GM21390 (cell line): Measurements from ENCODE around the gene PTPRN2.

Source experiments
- ATAC-seq: cut with Tn5 transposase; IDR thresholded peaks from one replicate; pipeline ENCODE4 v1.9.1; 2021; ENCODE audit not compliant: unreplicated experiment

PTPRN2 gene

DNA sequence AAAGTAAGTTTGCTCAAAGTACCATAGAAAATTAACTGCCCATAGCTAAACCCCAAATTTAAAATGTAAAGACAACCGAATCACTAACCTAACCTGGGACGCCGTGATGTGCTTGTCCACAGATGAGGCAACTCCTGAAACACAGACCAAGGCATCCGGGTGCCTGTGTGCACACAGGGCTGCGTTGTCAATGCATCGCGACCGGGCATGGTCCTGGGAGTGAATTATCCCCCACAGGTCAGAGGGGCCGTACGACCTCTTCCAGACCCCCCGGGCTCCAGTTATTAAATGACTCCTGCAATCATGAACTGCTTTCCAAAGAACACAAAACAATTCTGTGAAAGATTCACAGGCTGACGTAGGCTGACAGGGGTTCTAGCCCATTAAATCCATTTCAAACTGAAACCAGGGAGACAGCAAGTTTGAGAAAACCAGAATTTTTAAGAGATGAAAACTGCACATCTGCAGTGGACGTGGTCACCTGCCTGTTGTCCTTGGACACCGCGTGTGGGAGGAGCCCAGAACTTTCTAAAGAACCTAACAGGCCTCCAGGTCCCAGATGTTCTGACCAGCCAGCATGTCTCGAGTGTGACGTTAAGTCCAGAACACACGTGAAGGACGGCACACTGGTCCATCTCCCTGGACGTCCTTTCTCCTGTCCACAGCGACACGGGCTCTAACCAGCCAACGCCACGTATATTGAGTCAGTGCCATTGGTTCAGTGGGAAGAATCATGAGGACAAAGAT lies 953.0 kb downstream of the PTPRN2 start:
- ATAC-seq: no peak

DNA sequence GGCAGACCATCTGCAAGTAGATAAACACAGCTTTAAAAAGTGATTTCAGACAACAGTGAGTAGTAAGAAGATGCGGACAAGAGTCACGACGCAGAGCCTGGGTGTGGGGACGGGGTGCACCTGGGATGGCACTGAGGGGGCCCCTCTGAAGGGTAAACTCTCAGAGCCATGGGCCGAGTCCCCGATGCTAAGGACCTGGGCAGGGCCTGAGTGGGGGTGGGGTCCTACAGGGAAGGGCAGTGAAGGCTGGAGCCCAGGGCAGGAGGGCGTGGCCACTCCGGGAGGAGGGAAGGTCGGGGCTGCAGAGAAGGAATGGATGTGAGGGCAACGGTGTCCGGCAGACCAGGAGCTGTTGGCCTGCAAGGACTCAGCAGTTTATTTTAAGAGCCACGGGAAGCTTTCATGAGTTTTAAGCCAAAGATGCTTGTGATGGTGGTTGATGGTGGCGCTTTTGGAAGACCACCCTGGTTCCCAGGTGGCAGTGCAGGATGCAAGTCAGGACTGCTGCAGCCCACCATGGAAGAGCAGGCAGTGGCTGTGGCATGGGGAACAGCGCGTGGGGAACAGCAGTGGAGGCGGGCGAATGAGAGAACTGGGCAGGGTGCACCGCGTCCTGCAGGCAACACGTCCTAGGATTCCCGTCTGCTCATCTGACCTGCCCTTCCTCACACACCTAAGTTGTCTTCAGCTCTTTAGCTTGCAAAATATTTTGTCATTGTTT lies 954.0 kb downstream of the PTPRN2 start:
- ATAC-seq: no peak

DNA sequence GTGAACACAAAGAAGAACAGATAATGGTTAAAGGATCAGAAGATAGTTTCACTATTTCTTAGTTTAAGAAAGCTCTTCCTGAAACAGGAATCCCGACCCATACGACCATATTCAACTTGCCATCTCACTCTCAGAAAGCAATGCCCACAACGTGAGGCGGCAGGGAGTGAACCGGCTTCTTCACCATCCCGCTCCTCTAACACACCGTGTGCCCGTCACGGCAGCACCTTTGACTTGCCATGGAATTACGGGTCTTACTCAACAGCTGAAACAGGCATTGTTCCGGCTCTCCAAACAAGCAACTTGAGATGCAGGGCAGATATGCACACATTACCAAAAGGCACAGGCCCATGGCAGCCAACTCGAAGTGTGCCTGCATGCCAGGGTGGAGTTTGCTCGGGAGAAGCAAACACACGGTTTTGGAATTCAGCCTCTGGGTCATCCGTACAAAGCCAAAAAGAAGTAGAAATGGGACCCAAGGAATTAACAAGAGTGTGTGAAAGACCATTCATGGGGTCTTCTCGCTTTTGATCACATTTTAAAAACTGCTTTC lies 957.2 kb downstream of the PTPRN2 start:
- no peak for ATAC-seq

DNA sequence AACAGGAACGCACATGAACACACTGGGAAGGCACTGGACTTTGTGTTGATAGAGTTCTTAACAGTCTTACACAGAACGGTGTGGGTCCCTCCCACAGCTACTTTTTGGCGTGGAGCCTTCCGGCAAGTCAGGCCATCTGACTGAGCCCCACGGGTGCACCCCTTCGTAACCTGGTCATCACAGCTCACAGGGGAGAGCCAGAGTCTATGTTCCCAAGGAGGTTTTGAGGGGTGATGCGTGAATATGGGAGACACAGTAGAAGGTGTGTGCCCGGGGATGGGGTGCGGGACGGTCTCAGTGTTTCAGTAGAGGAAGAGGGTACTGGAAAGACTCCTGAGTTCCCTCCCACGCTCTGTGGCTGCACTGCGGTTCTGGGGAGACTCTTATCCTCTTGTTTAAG lies 959.2 kb downstream of the PTPRN2 start:
- no peak for ATAC-seq

DNA sequence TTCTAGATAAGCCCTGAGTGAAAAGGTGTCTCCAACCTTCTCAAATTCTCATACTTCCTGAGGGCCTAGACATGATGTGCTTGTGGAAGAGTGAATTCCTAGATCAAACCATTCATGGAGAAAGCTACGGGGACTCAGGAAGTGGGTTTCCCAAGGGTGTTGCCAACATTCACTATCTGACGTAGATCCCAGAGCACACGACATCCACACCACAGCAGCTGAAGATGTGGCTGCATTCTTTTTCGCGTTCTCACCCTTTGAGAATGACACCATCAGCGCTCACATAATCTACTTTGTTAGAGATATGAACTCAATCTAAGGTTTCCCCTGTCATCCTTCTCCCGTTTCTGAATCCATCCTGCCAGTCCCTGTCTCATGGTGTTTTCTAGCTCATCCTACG lies 960.0 kb downstream of the PTPRN2 start:
- no peak for ATAC-seq

DNA sequence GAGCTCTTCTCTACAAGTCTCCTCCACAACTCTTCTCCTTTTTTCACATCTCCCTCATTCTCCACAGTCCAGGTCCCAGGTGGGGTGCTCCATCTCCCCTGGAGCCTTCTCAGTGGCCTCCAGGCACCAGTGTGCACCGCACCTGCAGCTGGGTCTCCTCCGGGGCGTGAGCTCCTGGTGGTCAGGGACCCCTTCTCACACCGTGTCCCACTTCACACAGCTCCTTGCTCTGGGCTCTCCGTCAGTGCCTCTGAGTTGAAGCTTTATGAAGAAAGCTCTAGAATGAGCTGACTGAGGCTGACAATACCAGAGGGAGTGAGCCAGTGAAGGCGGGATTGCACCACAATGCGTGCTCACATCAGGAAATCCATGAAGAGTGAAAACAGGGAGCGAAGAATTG lies 960.6 kb downstream of the PTPRN2 start:
- no peak for ATAC-seq

DNA sequence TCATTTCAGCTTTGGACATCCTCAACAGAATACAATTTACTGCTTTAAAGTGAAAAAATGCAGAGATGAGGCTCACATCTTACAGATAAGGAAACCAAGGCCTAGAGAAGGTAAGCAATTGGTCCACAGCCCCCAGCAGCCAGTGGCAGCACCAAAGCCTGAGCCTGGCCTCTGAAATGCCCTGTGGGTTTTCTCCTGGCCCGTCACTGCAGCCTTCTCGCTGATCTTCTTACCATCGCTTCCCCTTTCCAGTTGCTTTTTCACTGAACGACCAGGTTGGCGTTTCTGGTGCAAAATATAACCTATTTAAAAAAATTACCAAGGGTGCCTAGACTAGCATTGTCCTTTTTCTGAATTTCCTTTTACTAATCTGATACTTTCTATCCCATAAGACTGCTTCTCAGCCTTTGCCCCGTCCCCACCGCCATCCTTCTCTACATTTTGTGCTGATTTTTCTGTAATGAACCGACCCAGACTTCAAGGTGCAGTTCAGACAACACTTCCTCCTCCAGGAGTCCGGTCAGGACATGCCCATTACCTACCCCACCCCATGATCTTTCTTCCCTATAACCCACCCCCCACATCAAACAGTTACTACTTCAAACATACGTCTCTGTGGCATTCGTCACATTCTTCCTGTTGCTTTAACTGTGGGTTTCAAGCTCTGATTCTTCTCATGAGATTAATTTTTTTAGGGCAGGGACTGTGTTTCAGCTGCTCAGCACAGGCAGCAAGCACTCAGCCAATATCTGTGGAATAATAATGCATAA lies 961.5 kb downstream of the PTPRN2 start:
- no peak for ATAC-seq

DNA sequence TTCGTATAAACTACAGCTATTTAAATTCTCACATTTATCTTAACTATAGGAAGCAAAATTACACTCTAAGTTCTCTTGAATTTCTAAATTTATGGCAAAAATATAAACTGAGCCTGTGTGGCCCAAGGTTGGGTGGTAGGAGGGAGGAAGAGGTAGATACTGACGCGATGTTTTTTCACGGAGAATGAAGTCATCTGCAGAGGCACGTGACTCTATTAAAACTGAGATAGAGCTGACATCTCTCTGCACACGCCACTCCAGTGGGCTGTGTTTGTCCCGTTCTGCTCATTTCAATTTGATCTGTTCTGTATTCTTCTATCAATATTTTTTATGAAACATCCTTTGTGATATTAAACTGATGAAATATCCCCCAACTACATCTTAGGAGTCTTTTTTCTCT lies 964.1 kb downstream of the PTPRN2 start:
- no peak for ATAC-seq

DNA sequence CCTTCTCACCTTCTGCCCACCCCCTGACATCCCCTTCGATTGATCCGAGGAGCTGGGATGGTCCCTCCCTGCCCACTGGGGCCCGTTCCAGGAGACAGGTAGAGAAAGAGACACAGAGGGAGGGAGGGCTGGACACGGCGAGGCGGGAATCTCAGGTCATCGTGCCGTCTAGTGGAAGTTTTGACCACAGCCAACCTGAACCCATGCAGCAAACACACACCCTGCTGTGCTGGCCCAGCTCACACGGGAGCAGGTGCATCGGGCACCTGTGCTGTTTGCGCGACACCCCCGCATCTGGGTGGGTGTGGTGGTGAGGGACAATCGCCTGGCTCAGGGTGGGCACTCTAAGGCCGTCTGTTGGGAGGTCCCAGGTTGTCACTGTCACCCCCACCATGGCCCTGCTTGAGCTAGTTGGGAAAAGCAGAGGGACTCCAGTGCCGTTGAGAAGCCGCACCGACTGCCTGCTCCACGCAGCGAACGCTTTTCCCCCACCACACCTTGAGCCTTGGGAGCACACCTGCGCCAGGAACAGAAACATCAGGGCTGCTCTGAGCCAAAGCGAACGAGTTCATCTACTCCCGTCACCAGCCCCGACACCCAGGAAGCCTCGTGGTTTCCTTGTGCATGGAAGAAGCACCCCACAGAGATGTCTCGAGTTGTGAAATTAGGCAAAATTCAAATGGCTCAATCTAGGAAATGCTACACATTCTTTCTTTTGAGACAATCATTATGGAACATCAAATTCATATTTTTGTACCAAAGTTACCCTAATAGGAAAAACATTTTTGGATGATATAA lies 965.0 kb downstream of the PTPRN2 start:
- no peak for ATAC-seq

DNA sequence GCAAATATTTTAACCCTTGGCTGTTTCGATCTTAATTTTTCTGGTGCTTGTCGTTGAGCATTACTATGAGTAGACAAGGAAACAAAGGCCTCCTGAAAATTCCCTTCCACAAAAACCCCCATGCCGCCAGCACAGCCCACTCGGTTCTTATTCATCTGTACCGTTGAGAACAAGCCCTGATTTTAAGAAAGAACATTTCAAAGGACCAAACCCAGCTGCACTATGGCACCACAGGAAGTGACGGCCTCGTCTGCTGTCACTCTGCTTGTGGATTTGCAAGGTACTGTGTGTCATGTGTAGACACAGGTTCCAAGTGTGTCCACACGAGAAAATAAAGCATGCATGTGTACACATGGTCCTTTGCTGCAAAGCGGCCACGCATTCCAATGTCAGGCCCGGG lies 965.6 kb downstream of the PTPRN2 start:
- ATAC-seq: no peak

DNA sequence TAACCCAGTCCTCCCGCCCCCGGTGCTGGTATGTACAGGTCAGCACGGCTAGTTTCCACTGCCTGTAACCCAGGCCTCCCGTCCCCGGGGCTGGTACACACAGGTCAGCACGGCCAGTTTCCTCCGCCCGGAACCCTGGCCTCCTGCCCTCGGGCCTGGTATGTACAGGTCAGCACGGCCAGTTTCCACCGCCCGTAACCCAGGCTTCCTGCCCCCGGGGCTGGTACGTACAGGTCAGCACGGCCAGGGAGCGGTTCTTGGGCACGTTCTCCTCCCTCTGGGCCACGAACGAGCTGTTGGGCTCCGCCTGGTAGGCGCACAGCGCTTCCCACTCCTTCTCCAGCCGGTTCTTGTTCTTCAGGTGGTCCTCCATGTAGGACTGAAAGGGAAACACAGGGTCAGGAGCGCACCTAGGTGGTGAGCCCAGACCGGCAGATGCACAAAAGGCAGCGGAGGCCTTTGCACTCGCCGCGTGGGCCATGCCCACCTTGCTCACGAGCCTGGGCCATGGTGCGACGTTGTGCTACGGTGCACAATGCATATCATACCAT lies 966.4 kb downstream of the PTPRN2 start:
- ATAC-seq: no peak

DNA sequence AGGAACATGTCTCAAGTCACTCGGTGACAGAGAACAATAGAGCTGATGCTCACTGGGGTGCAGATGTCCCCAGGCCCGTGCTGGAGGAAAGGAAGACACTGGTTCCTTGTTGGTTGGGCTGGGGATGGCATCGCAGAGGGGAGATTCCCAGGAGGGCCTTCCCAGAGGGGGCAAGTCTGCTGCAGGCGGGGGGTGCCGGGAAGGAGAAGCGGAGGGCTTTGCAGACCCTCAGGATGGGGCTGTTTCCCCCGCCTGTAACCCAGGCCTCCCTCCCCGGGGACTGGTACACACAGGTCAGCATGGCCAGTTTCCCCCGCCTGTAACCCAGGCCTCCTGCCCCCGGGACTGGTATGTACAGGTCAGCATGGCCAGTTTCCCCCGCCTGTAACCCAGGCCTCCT lies 967.0 kb downstream of the PTPRN2 start:
- ATAC-seq: no peak

DNA sequence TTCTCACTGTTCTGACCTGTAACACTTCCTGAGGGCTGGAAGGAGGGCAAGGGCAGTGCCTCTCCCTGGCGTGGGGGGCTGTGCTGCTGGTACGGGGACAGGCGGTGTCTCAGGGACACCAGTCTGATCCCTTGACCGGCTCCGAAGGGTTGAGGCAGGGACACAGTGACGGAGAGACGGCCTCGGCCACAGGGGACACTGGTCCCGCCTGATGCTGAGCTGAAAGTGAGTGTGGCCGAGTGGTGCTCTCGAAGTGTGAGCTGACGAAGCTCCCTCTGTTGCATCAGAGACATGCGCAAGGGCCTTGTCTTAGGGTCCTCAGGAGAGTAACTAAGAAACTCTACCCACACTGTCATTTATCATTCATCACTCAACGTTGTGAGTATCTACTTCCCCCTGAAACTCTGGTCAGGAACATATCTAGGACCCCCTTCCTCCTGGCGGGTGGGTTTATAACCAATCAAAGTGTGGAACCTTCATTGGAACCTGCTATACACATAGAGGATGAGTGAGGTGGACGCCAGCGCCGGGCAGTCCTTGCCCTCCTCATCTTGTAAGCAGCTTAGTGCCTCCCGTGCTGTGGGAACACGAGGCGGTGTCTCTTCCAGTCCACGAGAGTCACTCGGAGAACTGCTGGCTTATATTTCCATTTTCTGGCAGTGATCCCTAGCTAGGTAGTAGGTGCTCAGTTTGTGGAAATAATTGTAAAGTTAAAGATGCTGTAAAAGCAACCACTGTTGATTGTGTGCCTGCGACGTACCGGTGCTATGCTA lies 967.7 kb downstream of the PTPRN2 start:
- no peak for ATAC-seq

DNA sequence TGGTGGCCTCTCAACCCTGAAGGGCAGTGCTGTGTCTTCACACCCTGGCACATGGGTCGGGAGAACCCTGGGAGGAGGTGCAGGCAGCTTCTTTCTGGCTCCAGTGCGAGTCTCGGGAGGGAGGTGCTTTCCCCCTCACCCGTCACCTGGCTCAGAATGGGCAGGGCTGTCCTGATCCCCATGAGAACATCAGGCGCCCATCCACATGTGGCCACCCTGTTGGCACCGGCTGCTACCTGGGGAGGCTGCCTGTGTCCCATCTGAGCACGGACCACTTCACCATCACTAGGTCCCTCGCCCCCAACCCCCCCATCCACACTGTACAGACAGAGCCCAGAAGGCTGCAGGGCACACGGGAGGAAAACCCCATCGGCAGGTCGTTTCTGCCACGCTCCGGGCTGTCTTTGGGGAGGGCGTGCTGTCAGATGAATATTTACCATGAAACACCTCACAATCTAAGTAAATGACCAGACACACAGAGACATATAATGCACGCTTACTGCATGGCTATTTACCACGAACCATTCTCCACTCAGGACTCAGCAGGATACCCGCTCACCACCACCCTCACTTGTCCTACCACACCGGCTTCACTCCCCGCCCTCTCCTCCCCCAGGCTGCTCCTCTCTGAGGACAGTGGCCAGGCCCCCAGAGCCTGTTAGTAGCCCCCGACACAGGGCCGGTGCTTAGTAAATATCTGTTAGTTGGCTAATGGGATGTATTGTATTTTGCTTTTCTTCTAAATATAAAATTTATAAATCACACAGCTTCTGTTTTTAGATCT lies 968.6 kb downstream of the PTPRN2 start:
- ATAC-seq: no peak

DNA sequence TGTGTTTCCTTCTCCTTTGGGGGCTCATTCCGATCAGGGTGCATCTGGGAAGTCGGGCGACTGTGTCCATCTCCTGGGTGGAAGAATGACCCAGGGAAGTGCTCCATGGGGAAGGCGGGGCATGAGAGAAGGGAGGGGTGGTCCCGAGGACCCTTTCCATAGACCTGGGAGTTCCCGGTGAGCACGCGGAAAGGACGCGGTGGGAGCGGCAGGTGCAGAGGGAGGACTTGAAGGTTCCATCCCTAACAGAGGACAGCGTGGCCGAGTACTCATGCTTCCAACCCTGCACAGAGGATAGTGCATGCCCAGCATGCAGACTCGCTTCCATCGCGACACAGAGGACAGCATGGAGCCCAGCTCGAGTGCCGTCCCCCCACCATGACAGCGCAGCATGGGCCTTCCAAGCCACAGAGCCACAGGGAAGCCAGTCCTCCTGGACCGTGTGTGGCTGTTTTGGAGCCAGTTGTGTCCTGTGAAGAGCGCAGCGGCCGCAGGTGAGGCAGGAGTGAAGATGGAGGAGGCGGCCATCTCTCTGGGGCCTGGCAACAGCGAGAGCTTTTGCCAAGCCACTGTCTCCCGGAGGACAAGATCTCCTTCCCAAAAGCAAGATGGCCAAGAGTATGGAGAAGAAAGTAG lies 969.4 kb downstream of the PTPRN2 start:
- ATAC-seq: no peak

DNA sequence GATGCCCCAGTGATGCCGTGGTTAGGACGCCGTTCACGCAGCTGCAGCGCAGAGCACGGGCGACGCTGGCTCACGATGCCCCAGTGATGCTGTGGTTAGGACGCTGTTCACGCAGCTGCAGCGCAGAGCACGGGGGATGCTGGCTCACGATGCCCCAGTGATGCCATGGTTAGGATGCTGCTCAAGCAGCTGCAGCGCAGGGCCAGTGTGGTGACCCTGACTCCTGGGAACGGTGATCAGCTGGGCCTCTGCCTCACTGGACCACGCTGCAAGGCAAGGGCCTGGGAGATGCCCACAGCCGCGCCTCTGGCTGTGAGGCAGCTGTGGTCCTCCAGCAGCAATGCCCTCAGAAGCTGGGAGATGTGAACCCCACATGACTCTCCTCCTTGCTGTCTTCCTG lies 970.2 kb downstream of the PTPRN2 start:
- no peak for ATAC-seq

DNA sequence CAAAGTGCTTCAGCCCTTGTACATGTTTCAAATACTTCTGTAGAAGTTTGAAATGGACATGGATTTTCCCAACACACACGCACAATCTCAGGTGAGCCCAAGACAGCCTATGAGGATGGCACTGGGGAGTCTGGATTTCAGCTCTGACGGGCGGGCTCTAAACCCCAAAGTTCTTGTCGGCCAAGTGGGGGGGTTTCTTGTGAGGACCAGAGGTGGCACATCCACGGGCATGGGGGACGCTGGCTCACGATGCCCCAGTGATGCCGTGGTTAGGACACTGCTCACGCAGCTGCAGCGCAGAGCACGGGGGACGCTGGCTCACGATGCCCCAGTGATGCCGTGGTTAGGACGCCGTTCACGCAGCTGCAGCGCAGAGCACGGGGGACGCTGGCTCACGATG lies 970.7 kb downstream of the PTPRN2 start:
- no peak for ATAC-seq

DNA sequence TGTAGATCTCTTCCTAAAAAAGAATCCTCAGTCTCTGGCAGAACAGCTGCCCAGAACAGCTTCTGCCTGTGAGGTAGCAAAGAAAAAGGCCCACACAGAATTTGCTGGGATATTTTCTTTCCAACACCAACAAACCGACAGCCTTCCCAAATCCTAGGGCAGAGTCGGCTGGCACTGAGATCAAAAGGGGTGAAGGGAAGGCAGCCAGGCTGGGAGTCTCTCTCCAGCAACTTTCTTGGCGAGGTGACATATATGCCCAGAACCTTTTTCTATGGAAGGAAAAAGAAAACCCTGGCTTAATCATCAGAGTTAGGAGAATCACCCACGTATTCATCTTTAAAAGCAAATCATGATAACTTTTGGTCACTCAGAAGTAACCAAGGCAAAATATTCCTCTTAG lies 971.2 kb downstream of the PTPRN2 start:
- ATAC-seq: no peak

DNA sequence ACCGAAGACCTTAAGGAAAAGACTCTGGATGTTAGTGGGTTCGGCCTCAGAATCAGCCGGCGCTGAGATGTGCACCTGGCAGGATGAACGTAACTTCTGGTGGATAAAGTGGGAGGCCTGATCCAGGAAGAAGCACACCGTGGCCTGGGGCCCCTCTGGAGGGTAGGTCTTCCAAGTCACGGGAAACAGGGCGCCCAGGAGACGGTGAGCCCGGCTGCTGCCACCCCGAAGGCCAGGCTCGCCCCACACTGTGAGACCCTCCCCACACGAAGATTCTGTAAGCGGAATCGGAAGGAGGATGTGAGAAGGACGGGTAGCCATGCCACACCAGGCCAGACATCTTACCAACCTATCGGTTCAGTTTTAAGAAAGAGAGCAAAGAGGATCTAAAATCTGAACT lies 971.8 kb downstream of the PTPRN2 start:
- ATAC-seq: no peak
